ELF-1 (cell line): Measurements from ENCODE around the gene TSPAN13.
A peak's percentile ranks its signal among the peaks of the same experiment; 100 is the strongest.

Source experiments
- DNase-seq: peaks from one replicate; pipeline ENCODE4 v3.0.0-alpha.2; 2016; ENCODE audit warnings: low read depth, low spot score

Gene TSPAN13

DNA sequence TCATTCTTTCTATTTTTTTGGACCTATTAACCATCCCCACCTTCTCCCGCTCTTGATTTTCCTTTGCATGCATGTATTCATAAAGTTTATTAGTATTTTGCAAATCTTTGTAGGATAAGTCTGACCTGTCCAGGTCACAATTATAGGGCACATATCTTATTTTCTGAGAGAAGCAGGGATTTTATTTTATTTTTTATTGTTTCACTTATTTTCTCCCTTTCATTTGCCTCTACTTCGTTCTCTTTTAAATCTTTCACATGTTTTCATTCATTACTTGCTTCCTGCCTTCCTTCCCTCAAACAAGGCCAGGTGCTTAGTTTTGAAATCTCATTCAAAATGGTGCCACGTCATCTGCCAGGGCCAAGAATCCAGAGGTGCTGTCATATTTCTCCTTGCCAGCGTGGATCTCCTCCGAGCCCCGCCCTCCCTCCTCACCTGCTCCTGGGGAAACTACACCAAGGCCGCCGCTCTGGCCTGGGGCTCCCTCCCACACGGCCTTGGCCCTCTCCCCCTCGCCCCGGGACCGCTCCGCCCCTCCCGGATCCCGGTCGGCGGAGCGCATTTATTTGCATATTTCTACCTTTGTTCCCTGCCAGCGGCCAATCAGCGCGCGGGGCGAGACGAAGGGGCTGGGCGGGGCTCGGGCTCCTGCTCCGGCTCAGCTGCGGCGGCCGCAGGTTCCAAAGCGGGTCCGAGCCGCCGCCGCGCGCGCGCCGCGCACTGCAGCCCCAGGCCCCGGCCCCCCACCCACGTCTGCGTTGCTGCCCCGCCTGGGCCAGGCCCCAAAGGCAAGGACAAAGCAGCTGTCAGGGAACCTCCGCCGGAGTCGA lies at the start of gene TSPAN13:
Gene TSPAN13 (plus strand): TSS at position 654 of the 830 bp plus-strand sequence. CDS start 213 bp downstream, outside the sequence.
- DNase-seq, result peak; percentile 96

DNA sequence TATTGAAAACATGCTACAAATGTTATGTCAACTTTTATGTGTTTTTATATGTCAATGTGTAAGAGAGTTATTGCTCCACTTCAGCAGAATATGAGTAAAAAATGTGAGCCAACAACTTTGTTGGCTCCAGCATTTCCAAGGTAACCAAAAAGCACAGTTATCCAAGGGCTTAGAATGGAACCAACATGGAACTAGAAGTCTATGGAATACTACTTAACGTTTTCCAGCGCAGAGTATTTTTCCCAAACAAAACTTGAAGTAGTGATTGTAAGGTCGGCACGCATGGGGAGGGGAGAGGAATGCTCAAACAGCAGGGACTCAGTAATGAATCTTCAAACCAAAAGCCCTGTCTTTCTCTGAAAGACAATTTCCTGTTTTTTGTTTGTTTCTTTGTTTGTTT lies 45.0 kb upstream of the TSPAN13 start:
- no peak for DNase-seq

DNA sequence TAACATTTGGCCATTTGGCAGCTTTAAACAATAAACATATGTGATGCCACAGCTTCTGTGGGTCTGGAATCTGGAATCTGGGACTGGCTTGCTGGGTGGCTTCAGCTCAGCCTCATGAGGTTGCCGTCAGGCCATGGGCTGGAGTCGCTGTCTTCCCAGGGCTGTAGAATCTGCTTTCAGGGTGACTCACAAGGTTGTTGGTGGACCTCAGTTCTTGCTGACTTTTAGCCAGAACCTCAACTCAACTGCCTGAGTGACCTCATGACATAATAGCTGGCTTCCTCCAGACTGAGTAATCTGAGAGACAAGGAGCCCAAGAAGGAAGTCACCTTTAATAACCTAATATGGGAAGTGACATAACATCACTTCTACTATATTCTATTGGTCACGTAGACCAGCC lies 44.6 kb upstream of the TSPAN13 start:
- peak; percentile 31 for DNase-seq

DNA sequence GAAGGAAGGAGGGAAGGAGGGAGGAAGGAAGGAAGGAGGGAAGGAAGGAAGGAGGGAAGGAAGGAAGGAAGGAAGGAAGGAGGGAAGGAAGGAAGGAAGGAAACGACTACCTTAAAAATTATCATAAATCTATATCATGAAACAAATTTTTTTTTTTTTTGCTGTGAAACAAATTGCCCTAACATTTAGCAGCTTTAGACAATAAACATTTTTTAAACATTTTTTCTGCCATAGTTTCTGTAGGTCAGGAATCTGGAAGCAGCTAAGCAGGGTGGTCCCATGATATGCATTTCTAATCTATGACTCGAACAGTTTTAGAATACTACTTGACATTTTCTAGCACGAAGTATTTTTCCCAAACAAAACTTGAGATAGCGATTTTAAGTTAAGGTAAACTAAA lies 42.9 kb upstream of the TSPAN13 start:
- DNase-seq, result no peak

DNA sequence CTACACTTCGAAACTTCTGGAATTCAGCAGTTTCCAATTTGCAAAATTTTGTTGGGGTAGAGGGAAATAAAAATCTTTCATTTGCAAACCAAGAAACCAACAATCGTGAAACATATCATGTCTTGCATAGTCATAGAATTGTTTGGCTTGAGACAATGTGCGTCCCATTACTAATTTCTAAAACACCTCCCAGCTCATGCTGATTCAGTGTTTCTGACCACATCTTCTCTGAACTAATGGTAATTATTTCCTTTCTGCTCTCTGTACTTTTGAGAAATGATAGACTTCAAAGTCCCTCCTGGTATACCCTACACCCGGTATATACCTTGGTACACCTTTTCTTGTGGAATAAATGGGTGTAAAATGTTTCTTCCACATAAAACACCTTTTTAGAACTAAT lies 41.8 kb upstream of the TSPAN13 start:
- no peak for DNase-seq

DNA sequence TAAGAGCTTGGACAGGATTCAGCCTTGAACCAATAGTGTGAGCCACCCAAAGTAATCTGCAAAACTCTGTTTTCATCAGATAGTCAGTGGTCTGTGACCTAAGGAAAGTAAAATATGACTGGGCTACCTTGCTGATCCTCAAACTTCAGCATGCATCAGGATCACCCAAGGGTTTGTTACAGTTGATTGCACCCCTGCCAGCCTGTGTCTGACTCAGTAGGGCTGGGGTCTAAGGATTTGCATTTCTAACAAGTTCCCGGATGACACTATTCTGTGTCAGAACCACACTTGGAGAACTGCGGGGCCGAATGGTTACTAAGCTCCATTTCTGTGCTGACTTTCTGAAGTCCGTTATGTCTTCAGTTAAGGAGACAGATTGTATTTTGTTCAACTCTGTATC lies 40.6 kb upstream of the TSPAN13 start:
- no peak for DNase-seq

DNA sequence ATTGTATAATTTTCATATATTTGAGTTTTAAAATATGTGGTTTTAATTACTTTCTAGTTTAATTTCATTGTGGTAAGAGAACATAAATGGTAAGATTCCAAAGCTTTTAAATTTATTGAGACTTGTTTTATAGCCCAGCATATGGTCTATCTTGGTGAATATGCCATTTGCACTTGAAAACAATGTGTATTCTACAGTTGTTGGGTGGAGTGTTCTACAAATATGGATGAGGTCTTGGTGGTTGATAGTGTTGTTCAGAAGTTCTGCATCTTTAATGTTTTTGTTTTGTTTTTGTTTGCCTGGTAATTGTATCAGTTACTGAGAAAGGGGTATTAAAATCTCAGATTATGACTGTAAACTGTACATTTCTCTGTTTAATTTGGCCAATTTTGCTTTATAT lies 37.6 kb upstream of the TSPAN13 start:
- DNase-seq, result no peak

DNA sequence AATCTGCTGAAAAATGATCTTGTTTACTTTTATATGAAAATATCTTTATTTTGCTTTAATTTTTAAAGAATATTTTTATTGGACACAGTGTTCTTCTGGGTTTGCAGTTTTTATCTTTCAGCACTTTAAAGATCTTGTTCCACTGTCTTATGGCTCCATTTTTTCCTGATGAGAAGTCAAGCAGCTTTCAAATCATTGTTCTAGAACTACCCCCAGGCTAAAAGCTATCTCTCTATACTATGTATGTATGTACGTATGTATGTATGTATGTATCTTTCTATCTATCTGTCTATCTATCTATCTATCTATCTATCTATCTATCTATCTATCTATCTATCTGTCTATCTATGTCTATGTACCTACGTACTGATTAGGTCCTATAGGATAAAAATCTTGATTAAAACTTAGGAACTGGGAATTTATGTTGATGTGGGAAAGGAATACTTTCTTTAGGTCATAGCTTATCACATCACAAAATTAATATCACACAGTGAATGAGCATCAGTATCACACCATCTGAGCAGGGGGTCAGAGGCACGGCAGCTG lies 35.4 kb upstream of the TSPAN13 start:
- no peak for DNase-seq

DNA sequence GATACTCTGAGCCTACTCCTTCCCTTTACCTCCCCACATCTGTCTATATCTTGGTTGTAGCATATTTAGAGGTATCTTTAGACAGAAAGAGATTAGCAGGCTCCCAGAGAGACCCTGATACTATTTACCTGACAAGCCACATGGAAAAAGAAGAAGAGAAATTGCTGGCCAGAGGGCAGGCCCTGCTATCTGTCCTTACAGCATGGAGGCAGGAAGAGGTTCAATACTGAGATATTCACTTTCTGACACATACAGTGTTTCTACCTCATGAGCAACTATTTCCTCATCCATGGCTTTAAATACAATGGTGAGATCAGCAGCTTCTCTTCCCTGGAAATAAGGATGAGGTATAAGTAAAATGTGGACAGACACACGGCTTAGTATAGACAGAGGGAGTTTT lies 33.9 kb upstream of the TSPAN13 start:
- no peak for DNase-seq

DNA sequence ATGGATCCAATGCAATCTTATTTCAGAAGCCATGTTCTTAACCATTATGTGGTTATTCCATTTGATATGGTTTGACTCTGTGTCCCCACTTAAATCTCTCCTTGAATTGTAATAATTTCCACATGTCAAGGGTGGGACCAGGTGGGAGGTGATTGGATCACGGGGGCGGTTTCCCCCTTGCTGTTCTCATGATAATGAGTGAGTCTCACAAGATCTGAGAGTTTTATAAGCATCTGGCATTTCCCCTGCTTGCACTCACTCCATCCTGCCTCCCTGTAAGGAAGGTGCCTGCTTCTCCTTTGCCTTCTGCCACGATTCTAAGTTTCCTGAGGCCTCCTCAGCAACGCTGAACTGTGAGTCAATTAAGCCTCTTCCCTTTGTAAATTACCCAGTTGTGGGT lies 32.0 kb upstream of the TSPAN13 start:
- no peak for DNase-seq

DNA sequence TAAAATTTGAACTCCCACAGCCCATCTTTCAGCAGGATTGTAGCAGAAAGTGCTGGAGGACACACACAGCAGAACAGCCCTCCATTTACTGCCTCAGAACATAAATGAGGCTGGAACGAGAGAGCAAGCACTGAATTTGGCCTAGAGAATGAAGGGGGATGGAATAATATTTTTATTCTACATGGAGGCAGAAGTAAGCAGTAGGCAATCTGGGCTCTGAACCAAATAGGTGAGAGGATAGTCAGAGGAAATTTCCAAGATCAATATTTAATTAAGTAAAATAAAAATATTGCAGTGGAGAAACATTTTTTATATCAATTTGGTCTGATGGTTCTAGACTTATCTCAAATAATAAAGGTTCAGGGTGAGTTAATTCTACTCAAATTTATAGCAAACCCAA lies 29.2 kb upstream of the TSPAN13 start:
- no peak for DNase-seq

DNA sequence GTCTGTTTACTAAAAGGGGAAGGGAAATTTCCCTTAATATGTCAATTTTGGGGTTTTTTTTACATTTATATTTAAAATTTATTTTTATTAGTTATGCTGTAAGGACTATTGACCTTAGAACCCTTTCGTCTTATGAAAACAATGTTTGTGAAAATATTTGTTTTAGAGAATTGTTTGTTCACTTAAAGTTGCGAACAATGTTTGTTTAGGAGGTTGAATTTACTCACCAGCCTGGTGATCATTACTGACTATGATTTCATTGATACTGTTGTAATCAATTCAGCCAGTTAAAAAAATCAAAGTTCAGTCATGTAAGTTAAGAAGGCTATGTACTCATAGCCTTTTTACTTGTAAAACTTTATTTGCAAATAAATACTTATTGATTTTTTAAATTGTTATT lies 27.4 kb upstream of the TSPAN13 start:
- no peak for DNase-seq

DNA sequence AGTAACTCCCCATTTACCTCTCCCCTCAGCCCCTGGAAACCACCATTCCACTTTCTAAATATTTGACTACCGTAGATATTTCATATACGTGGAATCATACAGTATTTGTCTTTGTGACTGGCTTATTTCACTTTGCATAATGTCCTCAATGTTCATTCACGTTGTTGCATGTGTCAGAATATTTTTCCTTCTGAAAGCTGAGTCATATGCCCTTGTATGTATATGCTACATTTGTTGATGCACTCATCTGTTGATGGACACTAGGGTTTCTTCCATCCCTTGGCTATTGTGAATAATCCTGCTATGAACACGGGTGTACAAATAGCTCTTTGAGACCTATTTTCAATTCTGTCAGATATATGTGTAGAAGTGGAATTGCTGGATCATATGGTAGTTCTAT lies 25.8 kb upstream of the TSPAN13 start:
- DNase-seq, result no peak

DNA sequence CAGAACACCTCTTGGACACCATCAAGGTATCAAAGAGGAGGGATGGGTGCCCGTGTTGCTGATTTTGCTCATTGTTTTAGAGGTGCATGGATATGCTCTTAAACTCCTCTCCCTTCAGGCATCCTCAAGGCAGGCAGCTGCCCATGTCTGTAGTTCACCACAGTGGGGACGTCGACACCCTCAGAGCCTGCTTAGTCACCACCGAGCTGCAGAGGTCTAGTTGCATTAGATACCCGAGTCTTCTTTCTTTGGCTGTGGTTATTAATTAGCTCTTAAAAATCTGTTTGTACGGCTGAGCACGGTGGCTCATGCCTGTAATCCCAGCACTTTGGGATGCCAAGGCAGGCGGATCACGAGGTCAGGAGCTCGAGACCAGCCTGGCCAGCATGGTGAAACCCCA lies 24.7 kb upstream of the TSPAN13 start:
- no peak for DNase-seq

DNA sequence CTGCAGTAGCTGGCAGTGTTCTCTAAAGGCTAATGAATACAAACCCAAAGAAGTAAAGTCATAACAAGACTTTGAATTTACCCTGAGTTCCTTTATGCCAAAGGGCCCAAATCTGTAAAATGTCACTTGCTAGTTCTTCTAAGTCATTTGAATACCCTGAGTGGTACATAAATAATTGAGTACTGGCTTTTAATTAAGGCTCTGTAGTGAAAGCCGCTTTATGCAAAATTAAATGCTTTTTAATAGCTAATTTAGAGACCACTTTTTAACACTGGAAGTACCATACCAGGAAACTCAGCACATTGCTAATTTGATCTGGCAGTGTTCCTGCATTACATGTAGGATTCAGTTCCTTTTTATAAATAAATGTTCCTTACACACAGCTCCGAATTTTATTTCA lies 24.0 kb upstream of the TSPAN13 start:
- DNase-seq, result no peak

DNA sequence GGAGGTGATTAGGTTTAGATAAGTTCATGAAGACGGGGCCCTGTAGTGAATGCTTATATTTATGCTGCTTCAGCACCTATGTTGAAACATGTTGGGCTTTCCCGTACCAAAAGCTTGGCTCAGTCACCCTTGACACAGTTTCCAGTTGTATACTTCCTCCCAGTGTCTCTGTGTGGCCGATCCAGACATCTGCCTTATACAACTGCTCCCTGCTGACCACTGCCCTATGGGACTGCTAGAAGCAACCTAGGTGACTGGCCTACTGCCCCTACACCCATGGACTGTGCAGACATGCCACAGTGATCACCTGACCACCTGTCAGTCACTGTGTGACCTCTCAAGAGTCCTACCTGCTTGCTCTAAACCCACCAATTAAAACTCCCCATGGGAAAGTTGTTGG lies 22.6 kb upstream of the TSPAN13 start:
- no peak for DNase-seq

DNA sequence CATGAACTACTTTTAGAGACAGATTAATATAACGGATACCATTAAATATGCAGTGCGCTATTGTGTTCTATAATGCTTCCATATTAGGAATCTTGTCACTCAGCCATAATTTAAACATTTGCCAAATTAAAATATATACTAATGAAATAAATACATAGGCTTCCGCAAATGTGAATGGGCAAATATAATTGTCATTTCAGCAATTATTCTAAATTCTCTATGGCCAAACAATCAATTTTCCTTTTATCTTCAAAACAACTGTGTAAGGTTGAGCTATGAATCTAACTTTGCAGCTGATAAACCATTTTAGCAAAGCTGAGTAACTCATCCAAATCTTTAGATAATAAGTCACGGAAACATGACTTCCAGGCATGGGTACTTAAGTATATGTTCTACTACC lies 20.7 kb upstream of the TSPAN13 start:
- DNase-seq, result no peak

DNA sequence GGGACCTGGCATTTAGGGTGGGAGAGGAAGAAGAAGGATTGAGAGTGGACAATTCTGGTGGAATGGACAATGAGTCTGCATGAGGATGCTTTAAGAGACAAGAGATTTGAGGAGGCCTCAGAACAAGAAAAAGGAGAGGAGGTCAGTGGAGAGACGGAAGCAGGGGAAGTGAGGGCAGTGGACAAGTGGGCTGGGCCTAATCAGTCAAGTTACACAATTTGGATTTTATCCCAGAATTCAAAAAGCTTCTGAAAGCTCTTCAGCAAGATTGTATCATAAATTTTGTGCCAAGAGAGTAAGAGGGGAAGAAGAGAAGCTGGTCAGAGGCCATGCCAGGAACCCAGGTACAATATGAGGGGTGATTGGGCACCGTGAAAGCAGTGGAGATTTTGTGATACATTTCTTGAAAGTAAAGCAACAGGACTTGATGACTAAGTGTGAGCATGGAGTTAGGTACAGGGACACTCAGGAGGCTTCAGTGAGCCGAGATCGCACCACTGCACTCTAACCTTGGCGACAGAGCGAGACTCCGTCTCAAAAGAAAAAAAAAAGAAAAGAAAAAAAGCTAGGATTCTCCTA lies 19.3 kb upstream of the TSPAN13 start:
- DNase-seq, result no peak

DNA sequence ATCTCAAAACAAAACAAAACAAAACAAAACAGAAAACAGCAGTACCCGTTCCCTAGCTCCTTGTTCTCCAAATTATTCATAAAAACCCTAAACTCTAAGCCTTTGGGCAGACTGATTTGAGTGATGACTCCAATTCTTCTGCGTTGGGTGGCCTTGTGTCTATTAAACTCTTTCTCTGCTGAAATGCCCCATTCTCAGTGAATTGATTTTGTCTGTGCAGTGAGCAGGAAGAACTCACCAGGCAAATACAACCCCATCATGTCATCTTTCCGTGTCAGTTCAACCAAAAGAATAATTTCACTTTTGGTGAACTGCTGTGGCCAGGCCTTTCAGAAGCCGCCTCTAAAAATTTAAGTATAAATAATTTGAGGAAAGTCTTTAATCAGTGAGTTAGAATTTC lies 18.5 kb upstream of the TSPAN13 start:
- no peak for DNase-seq

DNA sequence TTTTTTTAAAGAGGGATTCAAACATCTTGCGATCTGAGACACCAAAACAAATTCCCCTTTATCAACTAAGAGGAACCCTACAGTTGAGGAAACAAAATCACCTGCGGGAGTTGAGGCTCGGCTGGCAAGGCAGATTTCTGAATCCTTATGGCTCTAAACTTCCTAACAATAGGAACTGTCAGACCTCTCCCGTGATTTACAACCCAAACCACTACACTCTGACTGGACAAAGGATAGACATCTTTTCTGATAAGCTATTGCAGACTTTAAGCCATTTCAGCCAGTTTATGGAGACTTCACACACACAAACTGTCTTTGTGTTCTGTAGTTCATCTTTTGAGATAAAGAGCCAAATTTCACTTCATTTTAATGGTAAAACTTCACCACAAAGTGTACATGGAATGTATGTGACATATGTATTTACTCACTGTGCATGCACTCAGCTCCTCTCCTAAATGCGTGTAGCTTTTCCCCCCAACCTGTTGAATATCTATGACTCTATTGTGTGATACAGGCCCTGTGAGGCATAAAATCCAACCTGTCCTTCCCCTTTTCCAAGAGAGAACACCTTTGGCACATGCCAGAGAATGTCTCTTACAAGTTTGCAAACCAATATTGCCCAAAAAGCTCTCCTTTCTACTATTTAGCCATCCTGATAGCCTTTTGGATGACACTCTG lies 15.4 kb upstream of the TSPAN13 start:
- no peak for DNase-seq

DNA sequence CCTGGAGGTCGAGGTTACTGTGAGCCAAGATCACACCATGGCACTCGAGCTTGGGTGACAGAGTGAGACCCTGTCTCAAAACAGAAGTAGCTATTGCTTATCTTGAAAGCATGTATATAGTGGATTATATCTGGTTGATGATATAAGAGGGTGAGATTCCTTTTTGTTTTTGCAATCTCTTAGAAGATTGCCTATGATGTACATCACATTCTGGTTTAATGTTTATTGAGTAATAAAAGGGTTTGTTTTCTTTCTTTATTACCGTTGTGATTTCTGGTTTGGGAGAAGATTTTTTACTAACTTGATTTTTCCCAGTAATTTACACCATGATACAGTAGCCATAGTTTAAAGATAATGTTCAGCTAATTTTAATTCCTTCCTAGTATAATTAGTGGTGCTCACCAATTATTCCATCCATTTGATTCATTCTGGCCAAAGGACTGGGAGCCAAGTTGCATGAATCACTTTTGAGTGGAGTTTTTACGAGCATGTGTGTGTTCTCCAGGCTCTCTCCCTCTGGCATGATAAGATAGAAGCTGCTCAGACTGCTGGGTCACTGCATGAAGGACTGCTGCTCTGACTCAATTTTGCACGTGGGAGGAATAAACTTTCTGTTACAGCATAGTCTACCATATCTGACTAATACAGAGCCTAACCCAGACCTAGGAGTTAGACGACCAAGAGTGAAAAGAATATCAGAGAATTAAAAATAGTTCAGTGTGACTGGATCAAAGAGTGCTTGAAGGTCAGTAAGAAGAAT lies 13.5 kb upstream of the TSPAN13 start:
- peak; percentile 40 for DNase-seq

DNA sequence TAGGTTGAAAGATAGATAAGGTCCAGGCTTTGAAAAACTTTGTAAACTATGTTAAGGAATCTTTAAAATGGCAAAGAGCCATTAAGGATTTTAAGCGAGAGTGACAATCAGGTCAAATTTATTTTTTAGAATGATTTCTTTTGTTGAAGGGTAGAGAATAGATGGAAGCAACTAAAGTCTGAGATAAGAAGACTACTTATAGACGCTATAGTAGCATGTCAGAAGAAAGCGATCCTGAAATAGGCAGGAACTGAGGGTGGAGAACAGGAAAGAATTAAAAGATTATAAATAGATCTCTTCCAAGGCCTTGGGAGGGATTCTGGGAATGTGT lies 13.0 kb upstream of the TSPAN13 start:
- no peak for DNase-seq
